ENCODE measurements around the gene RBM38.

RBM38 gene

GRCh38 chr20:57387463-57387862, 3.7 kb upstream of the RBM38 start:
- Histone ChIP-seq H3F3A (ENCODE audit: low read depth) (no peaks in the 10 kb centered on the region), H3K9me2 (replicated peaks; ENCODE audit: low read depth, low read length) (no peaks in the 10 kb centered on the region), H3K36me3 (ENCODE audit: insufficient read depth, low read length) (no peaks in the 10 kb centered on the region; the same call in 1 of the 2 replicates), H4K20me1 (ENCODE audit: insufficient read depth, low read length, poor library complexity, severe bottlenecking) (peaks cover 8% of the 10 kb centered on the region), H3K4me2 (ENCODE audit: low read depth, low read length, poor library complexity, severe bottlenecking) (no peak overlapping the region), H2AFZ (ENCODE audit: low read length) (no peak overlapping the region), H3K9me3 (ENCODE audit: insufficient read depth, low read depth, low read length) (no peaks in the 10 kb centered on the region), H3K79me2 (ENCODE audit: insufficient read depth, low read length) (peaks cover 10% of the 10 kb centered on the region), H3K4me1 (ENCODE audit: insufficient read depth, low read length, poor library complexity, severe bottlenecking) (peaks cover 21% of the 10 kb centered on the region), H3K27me3 (ENCODE audit: insufficient read depth, low read length, poor library complexity, severe bottlenecking) (no peaks in the 10 kb centered on the region), H3K4me3 (ENCODE audit: low read length, poor library complexity, severe bottlenecking) (no peak overlapping the region), H3K9ac (ENCODE audit: low read depth, low read length, poor library complexity, severe bottlenecking) (no peak overlapping the region)
- TF ChIP-seq, protein P1, sequence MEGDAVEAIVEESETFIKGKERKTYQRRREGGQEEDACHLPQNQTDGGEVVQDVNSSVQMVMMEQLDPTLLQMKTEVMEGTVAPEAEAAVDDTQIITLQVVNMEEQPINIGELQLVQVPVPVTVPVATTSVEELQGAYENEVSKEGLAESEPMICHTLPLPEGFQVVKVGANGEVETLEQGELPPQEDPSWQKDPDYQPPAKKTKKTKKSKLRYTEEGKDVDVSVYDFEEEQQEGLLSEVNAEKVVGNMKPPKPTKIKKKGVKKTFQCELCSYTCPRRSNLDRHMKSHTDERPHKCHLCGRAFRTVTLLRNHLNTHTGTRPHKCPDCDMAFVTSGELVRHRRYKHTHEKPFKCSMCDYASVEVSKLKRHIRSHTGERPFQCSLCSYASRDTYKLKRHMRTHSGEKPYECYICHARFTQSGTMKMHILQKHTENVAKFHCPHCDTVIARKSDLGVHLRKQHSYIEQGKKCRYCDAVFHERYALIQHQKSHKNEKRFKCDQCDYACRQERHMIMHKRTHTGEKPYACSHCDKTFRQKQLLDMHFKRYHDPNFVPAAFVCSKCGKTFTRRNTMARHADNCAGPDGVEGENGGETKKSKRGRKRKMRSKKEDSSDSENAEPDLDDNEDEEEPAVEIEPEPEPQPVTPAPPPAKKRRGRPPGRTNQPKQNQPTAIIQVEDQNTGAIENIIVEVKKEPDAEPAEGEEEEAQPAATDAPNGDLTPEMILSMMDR (conservative IDR thresholded peaks at IDR 0.05; ENCODE audit: low read length): no peak
- no peak for TF ChIP-seq EZH2phosphoT487 (IDR thresholded peaks at IDR 0.05; ENCODE audit: borderline replicate concordance)

- H4K20me1 ChIP-seq (ENCODE audit: insufficient read depth, low read length, poor library complexity, severe bottlenecking): peaks cover 13% of the 10 kb centered on the region
- H3K9ac ChIP-seq (ENCODE audit: low read depth, low read length, poor library complexity, severe bottlenecking): no peak overlapping the region
- no peak for TF ChIP-seq EZH2phosphoT487 (IDR thresholded peaks at IDR 0.05; ENCODE audit: borderline replicate concordance)
- TF ChIP-seq, protein P1 (conservative IDR thresholded peaks at IDR 0.05; ENCODE audit: low read length): no peak
- H3K4me2 ChIP-seq (ENCODE audit: low read depth, low read length, poor library complexity, severe bottlenecking): no peak overlapping the region
- H3K9me2 ChIP-seq (replicated peaks; ENCODE audit: low read depth, low read length): no peaks in the 10 kb centered on the region
- H2AFZ ChIP-seq (ENCODE audit: low read length): no peak overlapping the region
- no peaks in the 10 kb centered on the region; the same call in 1 of the 2 replicates for H3K36me3 ChIP-seq (ENCODE audit: insufficient read depth, low read length)
- H3K4me1 ChIP-seq (ENCODE audit: insufficient read depth, low read length, poor library complexity, severe bottlenecking): peaks cover 24% of the 10 kb centered on the region
- no peak overlapping the region for H3K4me3 ChIP-seq (ENCODE audit: low read length, poor library complexity, severe bottlenecking)
- H3K27me3 ChIP-seq (ENCODE audit: insufficient read depth, low read length, poor library complexity, severe bottlenecking): no peaks in the 10 kb centered on the region
- no peaks in the 10 kb centered on the region for H3F3A ChIP-seq (ENCODE audit: low read depth)
- peaks cover 15% of the 10 kb centered on the region for H3K79me2 ChIP-seq (ENCODE audit: insufficient read depth, low read length)
- H3K9me3 ChIP-seq (ENCODE audit: insufficient read depth, low read depth, low read length): no peaks in the 10 kb centered on the region
These were observed 3.2 kb upstream of the RBM38 start for GRCh38 chr20:57387945-57388371.

DNA sequence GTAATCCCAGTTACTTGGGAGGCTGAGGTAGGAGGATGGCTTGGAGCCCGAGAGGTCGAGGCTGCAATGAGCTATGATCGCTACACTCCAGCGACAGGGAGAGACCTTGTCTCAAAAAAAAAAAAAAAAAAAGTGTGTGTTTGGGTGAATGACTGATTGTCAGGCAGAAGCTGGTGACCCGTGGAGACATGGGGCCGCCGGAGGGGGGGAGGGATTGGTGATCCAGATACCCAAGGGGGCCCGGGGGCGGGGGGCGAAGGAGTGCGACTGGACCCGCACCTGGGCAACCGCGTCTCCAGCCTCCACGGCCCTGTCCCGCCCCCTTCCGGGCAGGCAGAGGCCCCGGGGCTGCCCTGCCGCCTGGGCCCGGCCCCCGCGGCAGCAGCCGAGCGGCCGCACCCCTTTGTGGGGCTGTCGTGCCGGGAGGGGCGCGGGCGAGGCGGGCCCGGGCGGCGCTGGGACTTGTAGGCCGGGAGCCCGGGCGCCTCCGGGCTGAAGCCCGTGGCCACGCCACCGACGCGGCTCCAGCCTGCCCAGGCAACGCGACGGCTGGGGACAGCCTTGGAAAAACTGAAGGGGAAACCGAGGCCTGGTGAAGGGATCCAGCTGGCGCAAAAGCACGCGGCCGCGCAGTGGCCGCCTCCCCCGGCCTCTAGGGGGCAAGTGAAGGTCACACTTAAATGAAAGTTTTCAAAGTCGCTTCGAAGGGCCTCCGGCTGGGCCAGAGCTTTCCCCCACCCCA, 2.1 kb upstream of the RBM38 start:
- peaks cover 36% of the 10 kb centered on the region for H3K4me1 ChIP-seq (ENCODE audit: insufficient read depth, low read length, poor library complexity, severe bottlenecking)
- no peaks in the 10 kb centered on the region for H3K9me2 ChIP-seq (replicated peaks; ENCODE audit: low read depth, low read length)
- H4K20me1 ChIP-seq (ENCODE audit: insufficient read depth, low read length, poor library complexity, severe bottlenecking): peaks cover 24% of the 10 kb centered on the region
- peak overlapping the region; percentile 73 for H3K4me3 ChIP-seq (ENCODE audit: low read length, poor library complexity, severe bottlenecking)
- H3K36me3 ChIP-seq (ENCODE audit: insufficient read depth, low read length): peaks cover 5% of the 10 kb centered on the region; the same call in 1 of the 2 replicates
- H3K27me3 ChIP-seq (ENCODE audit: insufficient read depth, low read length, poor library complexity, severe bottlenecking): no peaks in the 10 kb centered on the region
- H3K9ac ChIP-seq (ENCODE audit: low read depth, low read length, poor library complexity, severe bottlenecking): peak overlapping the region; percentile 84
- H3K4me2 ChIP-seq (ENCODE audit: low read depth, low read length, poor library complexity, severe bottlenecking): peak overlapping the region; percentile 89
- H3K79me2 ChIP-seq (ENCODE audit: insufficient read depth, low read length): peaks cover 26% of the 10 kb centered on the region
- H2AFZ ChIP-seq (ENCODE audit: low read length): peak overlapping the region; percentile 55; the same call in 1 of the 2 replicates
- H3F3A ChIP-seq (ENCODE audit: low read depth): no peaks in the 10 kb centered on the region
- no peaks in the 10 kb centered on the region for H3K9me3 ChIP-seq (ENCODE audit: insufficient read depth, low read depth, low read length)
- TF ChIP-seq, protein P1 (conservative IDR thresholded peaks at IDR 0.05; ENCODE audit: low read length): peak; percentile 56
- TF ChIP-seq EZH2phosphoT487 (IDR thresholded peaks at IDR 0.05; ENCODE audit: borderline replicate concordance): no peak
